A673 (cell line): ENCODE data around the gene EIF2AK3.

Source experiments
- EZH2 ChIP-seq: fragments of 200-600 bp; sonication (generic); IDR thresholded peaks from 2 replicates; pipeline ENCODE4 v1.6.1; 2017; ENCODE audit warnings: borderline replicate concordance, low read depth, mild to moderate bottlenecking, mixed read lengths, antibody characterized with exemption, low read length; ENCODE audit not compliant: poor library complexity, severe bottlenecking
- TF ChIP-seq, protein P1 (sequence below): fragments of 300-800, 200-600 bp; sonication (generic); conservative IDR thresholded peaks from 2 replicates; pipeline ENCODE4 v1.5.1; 2017; ENCODE audit warnings: low read depth, mild to moderate bottlenecking, antibody characterized with exemption, low read length, moderate library complexity, mixed read lengths

DNA sequence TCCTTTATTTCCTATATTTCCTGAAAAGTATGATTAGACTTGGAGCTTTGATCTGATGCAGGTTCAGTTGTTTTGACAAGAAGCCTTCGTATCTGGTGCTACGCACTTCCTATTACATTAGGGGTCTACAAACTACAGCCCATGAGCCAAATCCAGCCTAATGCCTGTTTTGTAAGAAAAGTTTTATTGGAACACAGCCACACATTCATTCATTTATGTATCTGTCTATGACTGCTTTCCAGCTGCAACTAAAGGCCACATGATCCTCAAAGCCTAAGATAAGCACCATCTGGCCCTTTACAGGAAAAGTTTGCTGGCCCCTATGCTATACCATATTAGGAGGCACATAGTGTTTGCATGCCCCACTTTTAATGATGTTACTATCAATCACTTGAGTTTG lies 26.0 kb downstream of the EIF2AK3 start:
- TF ChIP-seq, protein P1, sequence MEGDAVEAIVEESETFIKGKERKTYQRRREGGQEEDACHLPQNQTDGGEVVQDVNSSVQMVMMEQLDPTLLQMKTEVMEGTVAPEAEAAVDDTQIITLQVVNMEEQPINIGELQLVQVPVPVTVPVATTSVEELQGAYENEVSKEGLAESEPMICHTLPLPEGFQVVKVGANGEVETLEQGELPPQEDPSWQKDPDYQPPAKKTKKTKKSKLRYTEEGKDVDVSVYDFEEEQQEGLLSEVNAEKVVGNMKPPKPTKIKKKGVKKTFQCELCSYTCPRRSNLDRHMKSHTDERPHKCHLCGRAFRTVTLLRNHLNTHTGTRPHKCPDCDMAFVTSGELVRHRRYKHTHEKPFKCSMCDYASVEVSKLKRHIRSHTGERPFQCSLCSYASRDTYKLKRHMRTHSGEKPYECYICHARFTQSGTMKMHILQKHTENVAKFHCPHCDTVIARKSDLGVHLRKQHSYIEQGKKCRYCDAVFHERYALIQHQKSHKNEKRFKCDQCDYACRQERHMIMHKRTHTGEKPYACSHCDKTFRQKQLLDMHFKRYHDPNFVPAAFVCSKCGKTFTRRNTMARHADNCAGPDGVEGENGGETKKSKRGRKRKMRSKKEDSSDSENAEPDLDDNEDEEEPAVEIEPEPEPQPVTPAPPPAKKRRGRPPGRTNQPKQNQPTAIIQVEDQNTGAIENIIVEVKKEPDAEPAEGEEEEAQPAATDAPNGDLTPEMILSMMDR: no peak
- no peak for TF ChIP-seq EZH2
